ENCODE results near the gene PPP4R2.

DNA sequence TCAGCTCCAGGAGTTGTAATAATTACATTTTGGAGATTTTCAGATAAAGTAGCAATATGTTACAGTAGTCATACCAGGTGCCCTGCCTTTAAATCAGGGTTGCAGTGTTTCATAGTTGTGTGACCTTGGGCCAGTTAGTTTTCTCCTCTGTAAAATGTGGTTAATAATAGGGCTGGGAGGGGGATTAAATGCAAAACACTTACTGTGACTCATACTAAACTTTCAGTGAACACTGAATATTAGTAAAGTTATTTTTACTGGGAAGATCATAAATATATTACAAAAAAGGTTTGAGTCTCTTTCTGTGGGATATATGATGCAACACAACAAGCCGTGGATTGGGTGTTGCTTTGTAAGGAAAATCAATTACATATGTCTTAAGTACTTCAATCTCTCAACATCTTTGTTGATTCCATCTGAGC, 63.7 kb downstream of the PPP4R2 start:
- TF ChIP-seq, protein P1, sequence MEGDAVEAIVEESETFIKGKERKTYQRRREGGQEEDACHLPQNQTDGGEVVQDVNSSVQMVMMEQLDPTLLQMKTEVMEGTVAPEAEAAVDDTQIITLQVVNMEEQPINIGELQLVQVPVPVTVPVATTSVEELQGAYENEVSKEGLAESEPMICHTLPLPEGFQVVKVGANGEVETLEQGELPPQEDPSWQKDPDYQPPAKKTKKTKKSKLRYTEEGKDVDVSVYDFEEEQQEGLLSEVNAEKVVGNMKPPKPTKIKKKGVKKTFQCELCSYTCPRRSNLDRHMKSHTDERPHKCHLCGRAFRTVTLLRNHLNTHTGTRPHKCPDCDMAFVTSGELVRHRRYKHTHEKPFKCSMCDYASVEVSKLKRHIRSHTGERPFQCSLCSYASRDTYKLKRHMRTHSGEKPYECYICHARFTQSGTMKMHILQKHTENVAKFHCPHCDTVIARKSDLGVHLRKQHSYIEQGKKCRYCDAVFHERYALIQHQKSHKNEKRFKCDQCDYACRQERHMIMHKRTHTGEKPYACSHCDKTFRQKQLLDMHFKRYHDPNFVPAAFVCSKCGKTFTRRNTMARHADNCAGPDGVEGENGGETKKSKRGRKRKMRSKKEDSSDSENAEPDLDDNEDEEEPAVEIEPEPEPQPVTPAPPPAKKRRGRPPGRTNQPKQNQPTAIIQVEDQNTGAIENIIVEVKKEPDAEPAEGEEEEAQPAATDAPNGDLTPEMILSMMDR (IDR thresholded peaks at IDR 0.05) = no peak
- no peak for TF ChIP-seq ZFX (IDR thresholded peaks at IDR 0.05; ENCODE audit: borderline replicate concordance)

Data from 22Rv1 (cell line).